ENCODE data around the gene COX19. TPM values are rescaled to one million over a fixed set of nuclear protein-coding genes. Genes with fewer than 3 reads are reported as not detected.

Gene COX19
- total RNA-seq, 1 donor from 2014 or later, result 17.1 TPM

DNA sequence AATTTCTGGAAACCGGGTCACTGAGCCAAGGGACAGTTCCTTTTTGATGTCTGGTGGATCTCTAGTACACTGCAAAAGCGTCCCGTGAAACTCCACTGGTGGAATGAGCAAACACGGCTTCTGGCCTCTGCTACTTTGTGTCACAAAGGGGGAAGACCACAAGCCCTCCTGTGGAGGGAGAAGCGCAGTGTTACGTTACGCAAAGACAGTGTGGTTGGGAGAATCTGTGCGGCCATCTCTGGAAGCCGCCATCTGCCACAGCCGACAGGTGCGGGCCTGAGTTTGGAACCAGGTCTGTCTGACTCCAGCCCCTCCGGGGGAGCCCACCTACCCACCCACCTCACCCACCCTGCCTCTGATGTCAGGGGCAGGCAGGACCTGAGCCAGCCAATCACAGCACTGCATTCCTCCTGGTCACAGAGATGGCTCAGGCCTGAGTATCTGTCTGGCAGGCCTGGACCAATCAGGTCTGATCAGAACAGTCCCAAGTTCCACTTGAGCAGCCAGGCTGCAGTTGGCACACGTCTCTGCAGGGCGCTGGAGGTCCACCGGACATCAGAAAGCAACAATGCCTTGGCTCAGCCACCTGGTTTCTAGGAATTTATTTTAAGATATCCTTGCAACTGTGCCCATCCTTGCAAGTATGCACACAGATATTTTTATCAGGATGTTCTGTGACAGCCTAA is 4.7 kb upstream of the COX19 start:
- intact Hi-C loops (cut with micrococcal nuclease), result no loop called here

- intact Hi-C loops (cut with micrococcal nuclease), result no loop called here
Measured at GRCh38 chr7:979151-979550, 3.8 kb upstream of the COX19 start.

- intact Hi-C loops (cut with micrococcal nuclease), result no loop called here
Measured at GRCh38 chr7:978416-979091, 3.2 kb upstream of the COX19 start.

DNA sequence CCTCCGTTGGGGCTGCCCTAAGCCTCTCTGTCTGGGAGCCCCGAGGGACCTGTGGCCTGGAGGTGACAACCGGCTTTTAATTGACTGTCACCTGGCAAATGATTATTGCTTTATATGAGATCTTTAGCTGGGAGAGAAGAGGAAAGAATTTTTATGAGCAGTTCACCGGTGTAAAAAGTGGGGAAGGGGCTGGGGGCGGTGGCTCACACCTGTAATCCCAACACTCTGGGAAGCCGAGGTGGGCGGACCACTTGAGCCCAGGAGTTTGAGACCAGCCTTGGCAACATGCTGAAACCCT is 2.6 kb upstream of the COX19 start:
- intact Hi-C loops (cut with micrococcal nuclease), result no loop called here

DNA sequence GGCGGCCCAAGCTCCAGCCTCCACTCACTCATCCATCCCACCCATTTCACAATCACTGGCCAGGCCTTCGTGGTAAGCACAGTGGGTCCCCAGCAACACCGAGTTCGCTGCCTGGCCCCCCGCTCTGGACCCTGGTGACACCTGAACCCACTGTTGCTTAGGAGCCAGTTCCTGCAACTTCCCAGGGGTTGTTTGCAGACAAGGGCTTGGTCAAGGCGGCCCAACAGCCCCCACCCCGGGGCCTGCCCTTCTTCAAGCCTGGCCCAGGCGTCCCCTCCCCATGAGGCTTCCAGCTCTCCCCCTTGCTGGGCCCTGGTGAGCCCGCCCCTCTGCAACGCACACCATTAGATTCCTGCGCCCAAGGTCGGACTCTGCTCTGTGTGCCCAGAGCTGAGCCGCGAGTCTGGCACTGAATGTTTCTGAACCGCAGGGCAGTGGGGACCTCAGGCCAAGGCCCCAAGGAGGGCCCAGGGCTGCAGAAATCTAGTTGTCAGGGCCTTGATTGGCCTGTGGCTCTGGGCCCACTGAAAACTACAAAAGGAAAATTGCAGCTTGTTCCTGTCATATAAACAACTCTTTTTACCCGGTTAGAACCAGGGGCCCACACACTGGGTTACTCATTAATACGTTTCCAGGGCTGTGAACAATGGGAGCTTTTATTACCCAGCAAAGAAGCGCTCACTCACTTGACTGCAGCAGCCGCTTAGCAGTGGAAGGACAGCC is 2.1 kb upstream of the COX19 start:
- intact Hi-C loops (cut with micrococcal nuclease), result no loop called here

DNA sequence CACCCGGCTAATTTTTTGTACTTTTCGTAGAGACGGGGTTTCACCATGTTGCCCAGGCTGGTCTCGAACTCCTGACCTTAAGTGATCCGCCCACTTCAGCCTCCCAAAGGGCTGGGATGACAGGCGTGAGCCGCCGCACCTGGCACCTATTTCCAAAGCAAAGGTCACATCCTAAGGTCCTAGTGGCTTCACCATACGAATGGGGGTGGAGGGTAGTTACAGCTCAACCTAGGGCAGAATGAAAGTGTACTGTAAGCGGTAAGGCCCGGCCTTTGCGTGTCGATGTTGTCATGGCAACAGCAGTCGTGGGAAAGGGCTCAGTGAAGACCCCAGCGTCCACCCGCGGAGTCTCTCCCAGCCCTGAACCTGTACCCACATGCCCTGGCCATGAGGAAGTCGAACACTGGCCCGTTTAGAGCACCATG is 1.6 kb upstream of the COX19 start:
- intact Hi-C loops (cut with micrococcal nuclease), result no loop called here

- intact Hi-C loops (cut with micrococcal nuclease), result loop anchor here (1.0 kb wide), 3 partner anchors 52 to 100 kb away; partner anchors contain the start of gene GET4
Measured at GRCh38 chr7:975702-976473, 539 bp upstream of the COX19 start.

- intact Hi-C loops (cut with micrococcal nuclease), result no loop called here
Measured at GRCh38 chr7:974172-974571, 1.2 kb downstream of the COX19 start.

GRCh38 chr7:973312-973711 is 2.0 kb downstream of the COX19 start:
- intact Hi-C loops (cut with micrococcal nuclease), result no loop called here

GRCh38 chr7:972676-973309 is 2.6 kb downstream of the COX19 start:
- intact Hi-C loops (cut with micrococcal nuclease), result no loop called here

GRCh38 chr7:972110-972509 is 3.2 kb downstream of the COX19 start:
- intact Hi-C loops (cut with micrococcal nuclease), result no loop called here

GRCh38 chr7:970744-971143 is 4.6 kb downstream of the COX19 start:
- intact Hi-C loops (cut with micrococcal nuclease), result no loop called here

GRCh38 chr7:969403-969802 is 5.9 kb downstream of the COX19 start:
- intact Hi-C loops (cut with micrococcal nuclease), result no loop called here

DNA sequence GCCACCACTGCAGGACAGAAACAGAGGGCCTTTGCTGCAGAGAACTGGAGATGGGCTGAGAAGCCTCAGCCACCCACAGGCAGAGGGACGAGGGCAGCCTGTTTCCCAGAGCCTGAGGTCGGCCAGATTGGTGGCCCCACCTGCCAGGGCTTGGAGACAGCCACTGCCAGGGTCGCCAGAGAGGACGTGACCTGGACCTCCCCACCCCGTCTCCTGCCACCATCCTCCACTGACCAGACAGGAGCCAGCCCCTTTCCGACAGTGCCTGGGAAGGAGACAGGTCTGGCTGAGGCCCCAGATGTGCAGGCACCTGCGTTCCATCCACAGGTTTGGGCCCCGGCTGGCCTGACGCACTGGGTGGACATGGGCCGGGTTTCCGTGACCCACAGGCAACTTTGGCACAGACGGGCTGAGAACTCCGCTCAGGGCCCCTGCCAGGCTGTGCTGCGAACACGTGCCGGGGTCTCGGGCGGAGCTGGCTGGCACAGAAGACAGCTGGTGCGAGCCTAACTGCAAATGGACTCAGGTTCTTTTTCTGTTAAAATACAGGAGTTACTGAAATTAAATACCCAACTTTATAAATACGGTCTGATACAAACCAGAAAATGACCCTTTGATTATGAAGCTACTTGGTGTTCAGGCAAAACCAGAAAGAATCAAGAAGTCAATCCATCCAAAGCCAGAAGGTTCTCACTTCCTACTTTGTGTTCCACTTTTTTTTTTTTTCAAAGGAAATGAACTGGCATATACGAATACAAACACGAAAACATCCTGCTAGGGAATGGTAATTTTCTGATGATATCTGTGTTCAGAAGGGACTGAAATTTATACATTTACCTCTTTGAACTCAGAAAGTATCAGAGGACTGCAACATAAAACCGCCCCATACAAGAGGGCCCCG is 6.9 kb downstream of the COX19 start:
- intact Hi-C loops (cut with micrococcal nuclease), result no loop called here

DNA sequence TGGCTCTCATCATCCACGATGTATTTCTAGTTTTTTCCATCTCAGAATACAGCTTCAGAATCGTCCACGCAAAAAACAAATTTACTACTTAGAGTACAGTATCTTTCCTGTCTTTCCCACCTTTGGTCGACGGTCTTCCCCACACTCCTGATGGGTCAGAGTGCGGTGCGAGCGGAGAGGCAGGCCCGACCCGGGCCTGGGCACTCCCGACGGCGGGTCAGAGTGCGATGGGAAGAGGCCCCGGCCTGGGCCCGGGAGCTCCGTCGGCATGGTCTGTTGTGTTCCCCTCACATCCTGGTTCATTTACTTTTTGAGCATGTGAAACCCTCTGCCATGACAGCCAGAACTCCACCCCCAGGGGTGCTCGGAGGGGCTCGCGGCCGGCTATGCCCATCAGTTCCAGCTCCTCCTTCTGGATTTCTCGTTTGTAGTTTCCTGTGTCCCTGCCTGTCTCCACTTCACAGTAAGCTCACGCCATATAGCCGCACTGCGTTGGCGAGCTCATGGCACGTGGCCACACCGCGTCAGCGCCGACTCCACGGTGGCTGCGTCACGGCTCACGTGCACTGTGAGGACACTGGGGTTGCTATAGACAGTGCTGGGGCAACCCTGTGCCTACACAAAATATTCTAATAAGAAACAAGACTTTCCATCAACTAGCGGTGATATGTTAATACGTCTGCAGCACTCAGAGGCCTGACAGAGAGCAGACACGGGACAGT is 7.8 kb downstream of the COX19 start:
- intact Hi-C loops (cut with micrococcal nuclease), result no loop called here

GRCh38 chr7:966291-967069 is 8.9 kb downstream of the COX19 start:
- intact Hi-C loops (cut with micrococcal nuclease), result no loop called here

DNA sequence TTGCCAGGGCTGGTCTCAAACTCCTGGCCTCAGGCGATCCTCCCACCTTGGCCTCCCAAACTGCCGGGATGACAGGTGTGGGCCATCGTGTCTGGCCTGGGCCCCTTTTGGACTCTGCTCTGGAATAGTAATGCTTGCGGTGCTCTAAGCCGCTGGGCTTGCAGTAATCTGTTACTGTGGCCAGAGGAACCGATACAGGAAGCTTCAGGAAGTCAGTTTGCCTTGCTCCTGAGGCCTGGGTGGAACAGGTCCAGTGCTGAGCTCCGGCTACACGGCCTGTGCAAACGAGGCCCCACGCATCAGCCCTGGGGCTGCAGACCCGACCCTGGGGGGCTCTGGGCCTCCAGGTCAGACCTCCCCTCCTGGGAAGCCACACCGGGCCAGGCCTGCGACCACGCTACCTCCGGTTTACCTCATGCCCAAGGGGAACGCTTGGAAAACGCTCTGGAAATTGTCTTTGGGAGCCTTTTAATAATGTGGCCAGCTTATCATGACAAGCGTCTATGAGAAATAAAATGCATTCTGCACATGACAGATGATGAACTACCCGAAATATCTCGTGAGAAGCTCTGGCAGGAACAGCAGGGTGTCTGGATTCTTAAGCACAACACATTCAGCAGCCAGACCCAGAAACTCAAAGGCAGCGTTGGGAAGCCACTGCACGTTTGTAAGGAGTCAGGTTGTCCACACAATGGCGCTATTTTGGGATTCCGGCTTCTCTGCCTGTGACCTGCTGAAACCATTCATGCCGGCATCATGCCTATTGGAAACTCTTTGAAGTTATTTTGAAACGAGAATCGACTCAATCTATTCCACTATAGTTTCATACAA is 10.7 kb downstream of the COX19 start:
- intact Hi-C loops (cut with micrococcal nuclease), result no loop called here

All from T-helper 2 cell treated with Interferon-gamma antibody and Interleukin-4, amounts not matched to agents 100 ng/mL and 5 ng/mL, for 36 hours (primary cell).